H9 (cell line): ENCODE results near the gene VAPA. TPM values are rescaled to one million over a fixed set of nuclear protein-coding genes. Genes with fewer than 3 reads are reported as not detected.

Experiments used
- DNase-seq: peaks from one replicate; pipeline ENCODE4 v3.0.0-alpha.2; 2017
- H2AFZ ChIP-seq: one replicate; pipeline ENCODE4 v1.6.1; 2013; ENCODE audit warnings: mild to moderate bottlenecking, low read length, control low read depth, moderate library complexity
- H2AK5ac ChIP-seq: 2 replicates; pipeline ENCODE4 v1.6.1; 2013; ENCODE audit warnings: low read length, control low read depth, mixed read lengths; ENCODE audit not compliant: insufficient read length
- H2BK120ac ChIP-seq: one replicate; pipeline ENCODE4 v1.6.1; 2013; ENCODE audit warnings: low read depth, mild to moderate bottlenecking, low read length, control low read depth, inconsistent platforms; ENCODE audit not compliant: poor library complexity, severe bottlenecking
- H2BK12ac ChIP-seq: 2 replicates; pipeline ENCODE4 v1.6.1; 2013; ENCODE audit warnings: low read length, control low read depth, mixed read lengths, low read depth; ENCODE audit not compliant: insufficient read length
- H2BK15ac ChIP-seq: 2 replicates; pipeline ENCODE4 v1.6.1; 2013; ENCODE audit warnings: low read depth, low read length, control low read depth
- H2BK20ac ChIP-seq: one replicate; pipeline ENCODE4 v1.6.1; 2013; ENCODE audit warnings: low read depth, mild to moderate bottlenecking, low read length, control low read depth, inconsistent platforms; ENCODE audit not compliant: poor library complexity, severe bottlenecking
- H2BK5ac ChIP-seq: 2 replicates; pipeline ENCODE4 v1.6.1; 2013; ENCODE audit warnings: low read length, control low read depth, mixed read lengths; ENCODE audit not compliant: insufficient read length
- H3K14ac ChIP-seq: 2 replicates; pipeline ENCODE4 v1.6.1; 2013; ENCODE audit warnings: low read length, control low read depth; ENCODE audit not compliant: insufficient read depth
- H3K18ac ChIP-seq: 2 replicates; pipeline ENCODE4 v1.6.1; 2013; ENCODE audit warnings: low read depth, mild to moderate bottlenecking, mixed read lengths, low read length, control low read depth; ENCODE audit not compliant: insufficient read length
- H3K23ac ChIP-seq: 2 replicates; pipeline ENCODE4 v1.6.1; 2013; ENCODE audit warnings: low read length, control low read depth, mixed read lengths, low read depth; ENCODE audit not compliant: insufficient read length
- H3K23me2 ChIP-seq: 2 replicates; pipeline ENCODE4 v1.6.1; 2013; ENCODE audit warnings: low read depth, mild to moderate bottlenecking, mixed read lengths, low read length, control low read depth; ENCODE audit not compliant: insufficient read length, poor library complexity, severe bottlenecking
- H3K27ac ChIP-seq: 2 replicates; pipeline ENCODE4 v1.5.1; 2013; ENCODE audit warnings: low read length, control low read depth, mixed read lengths, low read depth; ENCODE audit not compliant: insufficient read length
- H3K27me3 ChIP-seq: 2 replicates; pipeline ENCODE4 v1.6.1; 2013; ENCODE audit warnings: low read length, control low read depth, inconsistent platforms; ENCODE audit not compliant: insufficient read depth
- H3K4ac ChIP-seq: 2 replicates; pipeline ENCODE4 v1.6.1; 2013; ENCODE audit warnings: low read depth, mild to moderate bottlenecking, control low read depth, inconsistent platforms, low read length, moderate library complexity
- H3K4me1 ChIP-seq: 2 replicates; pipeline ENCODE4 v1.6.1; 2013; ENCODE audit warnings: low read length, control low read depth, inconsistent platforms; ENCODE audit not compliant: insufficient read depth
- H3K4me2 ChIP-seq: 2 replicates; pipeline ENCODE4 v1.6.1; 2013; ENCODE audit warnings: low read length, control low read depth, mixed read lengths; ENCODE audit not compliant: insufficient read length, insufficient read depth
- H3K56ac ChIP-seq: 2 replicates; pipeline ENCODE4 v1.6.1; 2013; ENCODE audit warnings: low read depth, mild to moderate bottlenecking, mixed read lengths, low read length, control low read depth; ENCODE audit not compliant: insufficient read length
- H3K79me1 ChIP-seq: 2 replicates; pipeline ENCODE4 v1.6.1; 2013; ENCODE audit warnings: low read depth, mild to moderate bottlenecking, moderate library complexity, low read length, control low read depth, inconsistent platforms; ENCODE audit not compliant: insufficient read depth, poor library complexity, severe bottlenecking
- H3K79me2 ChIP-seq: 2 replicates; pipeline ENCODE4 v1.6.1; 2013; ENCODE audit warnings: low read length, control low read depth, inconsistent platforms; ENCODE audit not compliant: insufficient read depth
- H3K9ac ChIP-seq: 2 replicates; pipeline ENCODE4 v1.6.1; 2013; ENCODE audit warnings: low read length, control low read depth, mixed read lengths; ENCODE audit not compliant: insufficient read length; ENCODE audit errors: extremely low read depth
- H3K9me3 ChIP-seq: one replicate; pipeline ENCODE4 v1.6.1; 2013; ENCODE audit warnings: low read depth, low read length, inconsistent platforms; ENCODE audit not compliant: control insufficient read depth
- H3T11ph ChIP-seq: one replicate; pipeline ENCODE4 v1.6.1; 2013; ENCODE audit warnings: mild to moderate bottlenecking, low read length, control low read depth, inconsistent platforms
- H4K20me1 ChIP-seq: one replicate; pipeline ENCODE4 v1.6.1; 2013; ENCODE audit not compliant: control insufficient read depth, insufficient read length, insufficient read depth
- H4K5ac ChIP-seq: 2 replicates; pipeline ENCODE4 v1.6.1; 2013; ENCODE audit warnings: low read depth, mild to moderate bottlenecking, mixed read lengths, low read length, control low read depth; ENCODE audit not compliant: insufficient read length
- H4K8ac ChIP-seq: replicated peaks from 2 replicates; pipeline ENCODE4 v1.6.1; 2013; ENCODE audit warnings: low read length, control low read depth, mixed read lengths, low read depth; ENCODE audit not compliant: insufficient read length
- H4K91ac ChIP-seq: 2 replicates; pipeline ENCODE4 v1.6.1; 2013; ENCODE audit warnings: low read depth, mild to moderate bottlenecking, moderate library complexity, mixed read lengths, low read length, control low read depth; ENCODE audit not compliant: insufficient read length
- H3K27ac Mint-ChIP-seq, 3 experiments: 2 replicates in 2 of 3; 3 replicates in 1 of 3; pipeline ENCODE4 v1.8.0; 2020 to 2021; ENCODE audit warnings: mixed read lengths in 3 of 3, mild to moderate bottlenecking in 1 of 3, moderate library complexity in 1 of 3
- H3K27me3 Mint-ChIP-seq: 2 replicates; pipeline ENCODE4 v1.8.0; 2021; ENCODE audit warnings: low read depth, mild to moderate bottlenecking, moderate library complexity, mixed read lengths
- H3K36me3 Mint-ChIP-seq, 3 experiments: 2 replicates in 2 of 3; 3 replicates in 1 of 3; pipeline ENCODE4 v1.8.0; 2020 to 2021; ENCODE audit warnings: low read depth in 3 of 3, mixed read lengths in 3 of 3; ENCODE audit not compliant: insufficient read depth in 1 of 3
- H3K4me1 Mint-ChIP-seq, 2 experiments: 2 replicates each; pipeline ENCODE4 v1.8.0; 2020; ENCODE audit warnings: mixed read lengths in 2 of 2
- H3K4me3 Mint-ChIP-seq, 2 experiments: 2 replicates in 1 of 2; 3 replicates in 1 of 2; pipeline ENCODE4 v1.8.0; 2020 to 2021; ENCODE audit warnings: mild to moderate bottlenecking in 2 of 2, mixed read lengths in 2 of 2, moderate library complexity in 1 of 2
- H3K9me3 Mint-ChIP-seq, 2 experiments: 2 replicates in 1 of 2; 3 replicates in 1 of 2; pipeline ENCODE4 v1.8.0; 2020; ENCODE audit warnings: mild to moderate bottlenecking in 2 of 2, mixed read lengths in 2 of 2, moderate library complexity in 1 of 2
- CTCF ChIP-seq: fragments of 200-600 bp; sonication (generic); conservative IDR thresholded peaks from 3 replicates; pipeline ENCODE4 v1.8.0; 2021; ENCODE audit warnings: antibody characterized with exemption, mild to moderate bottlenecking
- WGBS: extraction: QIAGEN DNeasy Blood & Tissue Kit; methylation state at CpG from one replicate; pipeline ENCODE4 v1.1.7; 2013; ENCODE audit warnings: missing lambda C conversion rate, low lambda C conversion rate, mixed read lengths; ENCODE audit not compliant: insufficient read length; ENCODE audit errors: extremely low coverage; 5-methylcytosine and 5-hydroxymethylcytosine counted together
- total RNA-seq: library from RNA; stranded (reverse); gene quantifications from 2 replicates; pipeline ENCODE4 v1.2.1, GENCODE V29; 2021

Gene VAPA
- total RNA-seq, 1 experiment from 2014 or later: 141 TPM

GRCh38 chr18:9959564-9959963 is 45.7 kb downstream of the VAPA start:
- no peak for TF ChIP-seq CTCF
- no peak for DNase-seq
- Mint-ChIP-seq H3K4me3 (no peak overlapping the region), H3K27ac (no peak overlapping the region; a peak in 1 of 7 replicates), H3K9me3 (no peaks in the 10 kb centered on the region), H3K4me1 (peaks cover 7 to 19% of the 10 kb centered on the region in 2 experiments), H3K27me3 (no peaks in the 10 kb centered on the region), H3K36me3 (0 out of 7 replicates have a peak, but pooled peaks cover 0 to under 1% (median under 1%) of the 10 kb centered on the region in 3 experiments)
- H4K5ac ChIP-seq: no peak overlapping the region
- H4K91ac ChIP-seq: no peak overlapping the region
- no CpG with 5 or more reads among the region's 1 CpG for WGBS
- H3K4me2 ChIP-seq: no peak overlapping the region
- H2BK120ac ChIP-seq: no peak overlapping the region
- peaks cover 2% of the 10 kb centered on the region; the same call in 1 of the 2 replicates for H3K4me1 ChIP-seq
- no peak overlapping the region for H3K27ac ChIP-seq
- H3K4ac ChIP-seq: no peak overlapping the region
- H2AK5ac ChIP-seq: no peak overlapping the region
- no peak overlapping the region for H2BK20ac ChIP-seq
- H3K27me3 ChIP-seq: no peaks in the 10 kb centered on the region
- no peak overlapping the region for H2AFZ ChIP-seq
- no peaks in the 10 kb centered on the region for H4K20me1 ChIP-seq
- H2BK5ac ChIP-seq: no peak overlapping the region
- H3K79me2 ChIP-seq: no peaks in the 10 kb centered on the region
- H3K9me3 ChIP-seq: no peaks in the 10 kb centered on the region
- H3K9ac ChIP-seq: no peak overlapping the region
- H3K23ac ChIP-seq: no peak overlapping the region
- no peaks in the 10 kb centered on the region for H3K79me1 ChIP-seq
- H3K23me2 ChIP-seq: no peaks in the 10 kb centered on the region
- H2BK12ac ChIP-seq: no peak overlapping the region
- no peak overlapping the region for H4K8ac ChIP-seq
- no peak overlapping the region for H3K14ac ChIP-seq
- H2BK15ac ChIP-seq: no peak overlapping the region
- no peak overlapping the region for H3K56ac ChIP-seq
- no peak overlapping the region for H3K18ac ChIP-seq
- no peak overlapping the region for H3T11ph ChIP-seq
